ENCODE measurements around the gene HERC5. TPM values are rescaled to one million over a fixed set of nuclear protein-coding genes. Genes with fewer than 3 reads are reported as not detected.

The HERC5 gene
- total RNA-seq, 1 experiment from 2014 or later: 7.2 TPM

GRCh38 chr4:88489100-88489761, 32.3 kb downstream of the HERC5 start (continued):
- TF ChIP-seq ZBTB33 (IDR thresholded peaks at IDR 0.05; ENCODE audit: extremely low read depth, insufficient replicate concordance, low read length) (no peak), POLR2A (IDR thresholded peaks at IDR 0.05; ENCODE audit: borderline replicate concordance, extremely low read depth, insufficient read depth, insufficient read length) (no peak), POLR2AphosphoS5 (IDR thresholded peaks at IDR 0.05; ENCODE audit: low read depth, low read length) (no peak), YY1 (IDR thresholded peaks at IDR 0.05; ENCODE audit: extremely low read depth, insufficient replicate concordance, low read depth, low read length) (no peak)

- intact Hi-C loops (cut with micrococcal nuclease): no loop called here
- no TSS peak for BruUV-seq (replicated peaks)
Observed at GRCh38 chr4:88497859-88498409, 41.0 kb downstream of the HERC5 start.

More at GRCh38 chr4:88497859-88498409, 41.0 kb downstream of the HERC5 start:
- H3K79me2 ChIP-seq (ENCODE audit: insufficient read depth, low read length): no peaks in the 10 kb centered on the region
- H3K9me2 ChIP-seq (ENCODE audit: insufficient read depth): no peaks in the 10 kb centered on the region
- ChIA-PET POLR2A (no interaction called here), CTCF (no interaction called here), RAD21 (ENCODE audit: low non-redundant PET in 1 of 2, low total read pairs in 2 of 2, uncharacterized antibody in 2 of 2, unreplicated experiment in 2 of 2) (no interaction called here)
- no peak overlapping the region for H3K4me3 ChIP-seq (replicated peaks in 1 of 2; ENCODE audit: low read depth in 1 of 2, low read length in 2 of 2)
- H3K4me1 ChIP-seq (ENCODE audit: control insufficient read depth in 1 of 2, insufficient read depth in 2 of 2, low read length in 2 of 2): no peaks in the 10 kb centered on the region
- ATAC-seq (no peak), DNase-seq (ENCODE audit: low read depth, low spot score) (no peak)
- H3K27ac ChIP-seq (ENCODE audit: low read depth, low read length): no peak overlapping the region
- no peaks in the 10 kb centered on the region for H4K20me1 ChIP-seq (ENCODE audit: insufficient read depth)
- no peak overlapping the region for H3K9ac ChIP-seq (ENCODE audit: low read length)
- no peaks in the 10 kb centered on the region for H3K9me3 ChIP-seq (ENCODE audit: control insufficient read depth in 1 of 2, insufficient read depth in 1 of 2, low read depth in 1 of 2, low read length in 2 of 2)
- TF ChIP-seq SP1 (IDR thresholded peaks at IDR 0.05; ENCODE audit: low read depth) (no peak), ATF3 (IDR thresholded peaks at IDR 0.05) (no peak), CEBPB (IDR thresholded peaks at IDR 0.05; ENCODE audit: low read depth) (no peak), CTCF (IDR thresholded peaks at IDR 0.05 in 2 of 3, conservative IDR thresholded peaks at IDR 0.05 in 1 of 3; ENCODE audit: borderline replicate concordance in 1 of 3, insufficient read depth in 1 of 3, low read depth in 2 of 3, low read length in 2 of 3) (no peak), REST (IDR thresholded peaks at IDR 0.05; ENCODE audit: low read depth) (no peak), TCF7L2 (IDR thresholded peaks at IDR 0.05; ENCODE audit: borderline replicate concordance, extremely low read depth, insufficient read depth, insufficient read length) (no peak), MAX (IDR thresholded peaks at IDR 0.05) (no peak)
- H2AFZ ChIP-seq (ENCODE audit: low read depth, low read length, poor library complexity, severe bottlenecking): no peak overlapping the region
- no peak overlapping the region for H3K4me2 ChIP-seq (ENCODE audit: low read length)
- no peaks in the 10 kb centered on the region for H3K27me3 ChIP-seq (ENCODE audit: insufficient read depth, low read length)
- H3K36me3 ChIP-seq (ENCODE audit: control insufficient read depth in 1 of 2, insufficient read depth in 2 of 2, low read length in 2 of 2): no peaks in the 10 kb centered on the region
